ENCODE data around the gene KIF3A.

DNA sequence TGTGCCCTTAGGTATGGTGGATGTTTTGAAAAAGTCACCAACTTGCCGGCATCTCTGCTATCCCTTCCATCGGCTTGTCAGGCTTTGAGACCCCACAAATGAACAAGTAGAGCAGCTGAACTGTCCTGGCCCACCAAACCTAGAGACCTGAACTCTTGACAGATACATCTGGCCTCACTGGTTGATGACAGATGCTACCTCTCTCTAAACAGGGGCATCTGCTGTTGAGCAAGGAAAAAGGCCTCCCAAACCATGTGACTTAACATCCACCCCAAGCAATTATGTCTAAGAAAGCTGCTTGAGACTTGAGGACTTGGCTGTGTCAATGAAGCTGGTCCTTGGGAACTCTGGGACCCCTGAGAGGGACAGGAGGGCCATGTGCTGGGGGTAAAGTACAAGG is 12.2 kb upstream of the KIF3A start:
- TF ChIP-seq, protein P1, sequence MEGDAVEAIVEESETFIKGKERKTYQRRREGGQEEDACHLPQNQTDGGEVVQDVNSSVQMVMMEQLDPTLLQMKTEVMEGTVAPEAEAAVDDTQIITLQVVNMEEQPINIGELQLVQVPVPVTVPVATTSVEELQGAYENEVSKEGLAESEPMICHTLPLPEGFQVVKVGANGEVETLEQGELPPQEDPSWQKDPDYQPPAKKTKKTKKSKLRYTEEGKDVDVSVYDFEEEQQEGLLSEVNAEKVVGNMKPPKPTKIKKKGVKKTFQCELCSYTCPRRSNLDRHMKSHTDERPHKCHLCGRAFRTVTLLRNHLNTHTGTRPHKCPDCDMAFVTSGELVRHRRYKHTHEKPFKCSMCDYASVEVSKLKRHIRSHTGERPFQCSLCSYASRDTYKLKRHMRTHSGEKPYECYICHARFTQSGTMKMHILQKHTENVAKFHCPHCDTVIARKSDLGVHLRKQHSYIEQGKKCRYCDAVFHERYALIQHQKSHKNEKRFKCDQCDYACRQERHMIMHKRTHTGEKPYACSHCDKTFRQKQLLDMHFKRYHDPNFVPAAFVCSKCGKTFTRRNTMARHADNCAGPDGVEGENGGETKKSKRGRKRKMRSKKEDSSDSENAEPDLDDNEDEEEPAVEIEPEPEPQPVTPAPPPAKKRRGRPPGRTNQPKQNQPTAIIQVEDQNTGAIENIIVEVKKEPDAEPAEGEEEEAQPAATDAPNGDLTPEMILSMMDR (IDR thresholded peaks at IDR 0.05): no peak
- TF ChIP-seq POLR2A (IDR thresholded peaks at IDR 0.05): no peak

Data from Peyer's patch (tissue), 4 donors.